ENCODE data around the gene SCGB1D1. TPM values are rescaled to one million over a fixed set of nuclear protein-coding genes. Genes with fewer than 3 reads are reported as not detected.

SCGB1D1 gene
- not detected for total RNA-seq
- polyA plus RNA-seq (ENCODE audit: insufficient read depth in 1 of 8, insufficient read length in 8 of 8, low replicate concordance in 1 of 8), result not detected
- long read RNA-seq, donor 1, result 0 reads
- long read RNA-seq, donor 2, result 0 reads
- long read RNA-seq, donor 3, result 0 reads
- long read RNA-seq, donor 4, result 0 reads
- long read RNA-seq, donor 5, result 0 reads
- long read RNA-seq, donor 6, result 0 reads
- long read RNA-seq, donor 7, result 0 reads
- long read RNA-seq, donor 8, result 0 reads
- long read RNA-seq, donor 9, result 0 reads
- long read RNA-seq, donor 10, result 0 reads
- long read RNA-seq, donor 11, result 0 reads

GRCh38 chr11:62190011-62190410 is at the start of gene SCGB1D1:
TSS of gene SCGB1D1 (plus strand) at chr11:62190216. CDS start at chr11:62190285, 69 bp downstream.
- Histone ChIP-seq H3K36me3 (ENCODE audit: control insufficient read depth, insufficient read depth, low read length) (no peaks in the 10 kb centered on the region), H3K4me3 (ENCODE audit: low read length) (no peak within 1 kb of the TSS), H3K27ac (ENCODE audit: low read length) (no peak within 1 kb of the TSS), H3K4me1 (ENCODE audit: control insufficient read depth, insufficient read depth, low read length) (no peaks in the 10 kb centered on the region), H3K9me3 (replicated peaks; ENCODE audit: control insufficient read depth, low read depth, low read length) (no peaks in the 10 kb centered on the region), H3K27me3 (ENCODE audit: control insufficient read depth, insufficient read depth, low read length) (peaks cover 10% of the 10 kb centered on the region)
- WGBS (ENCODE audit: insufficient coverage), result 56% methylated on average over 6 of the region's 9 CpGs
- DNase-seq, result no peak

- no peak for DNase-seq
- no peak overlapping the region for H3K4me3 ChIP-seq (ENCODE audit: low read length)
- WGBS (ENCODE audit: insufficient coverage), result 97% methylated on average over 15 of the region's 24 CpGs
- H3K27ac ChIP-seq (ENCODE audit: low read length), result no peak overlapping the region
- H3K36me3 ChIP-seq (ENCODE audit: control insufficient read depth, insufficient read depth, low read length), result peaks cover 80% of the 10 kb centered on the region
- H3K4me1 ChIP-seq (ENCODE audit: control insufficient read depth, insufficient read depth, low read length), result peaks cover 13% of the 10 kb centered on the region
- H3K27me3 ChIP-seq (ENCODE audit: control insufficient read depth, insufficient read depth, low read length), result no peaks in the 10 kb centered on the region
- H3K9me3 ChIP-seq (replicated peaks; ENCODE audit: control insufficient read depth, low read depth, low read length), result no peaks in the 10 kb centered on the region
Measured at GRCh38 chr11:62140304-62141110, 49.5 kb upstream of the SCGB1D1 start.

GRCh38 chr11:62141111-62142042 is 48.6 kb upstream of the SCGB1D1 start:
- peaks cover 86% of the 10 kb centered on the region for H3K36me3 ChIP-seq (ENCODE audit: control insufficient read depth, insufficient read depth, low read length)

GRCh38 chr11:62142043-62142375 is 48.0 kb upstream of the SCGB1D1 start:
- Histone ChIP-seq H3K36me3 (ENCODE audit: control insufficient read depth, insufficient read depth, low read length) (peaks cover 89% of the 10 kb centered on the region), H3K4me3 (ENCODE audit: low read length) (no peak overlapping the region), H3K4me1 (ENCODE audit: control insufficient read depth, insufficient read depth, low read length) (peaks cover 13% of the 10 kb centered on the region), H3K27me3 (ENCODE audit: control insufficient read depth, insufficient read depth, low read length) (no peaks in the 10 kb centered on the region), H3K27ac (ENCODE audit: low read length) (no peak overlapping the region), H3K9me3 (replicated peaks; ENCODE audit: control insufficient read depth, low read depth, low read length) (no peaks in the 10 kb centered on the region)
- 92% methylated on average over 2 of the region's 4 CpGs for WGBS (ENCODE audit: insufficient coverage)
- no peak for DNase-seq

More at GRCh38 chr11:62141111-62142042, 48.6 kb upstream of the SCGB1D1 start:
- no peaks in the 10 kb centered on the region for H3K27me3 ChIP-seq (ENCODE audit: control insufficient read depth, insufficient read depth, low read length)
- no peak overlapping the region for H3K4me3 ChIP-seq (ENCODE audit: low read length)
- WGBS (ENCODE audit: insufficient coverage), result 86% methylated on average over 14 of the region's 22 CpGs
- no peak for DNase-seq
- peaks cover 13% of the 10 kb centered on the region for H3K4me1 ChIP-seq (ENCODE audit: control insufficient read depth, insufficient read depth, low read length)
- no peak overlapping the region for H3K27ac ChIP-seq (ENCODE audit: low read length)
- H3K9me3 ChIP-seq (replicated peaks; ENCODE audit: control insufficient read depth, low read depth, low read length), result no peaks in the 10 kb centered on the region

- Histone ChIP-seq H3K9me3 (replicated peaks; ENCODE audit: control insufficient read depth, low read depth, low read length) (no peaks in the 10 kb centered on the region), H3K4me1 (ENCODE audit: control insufficient read depth, insufficient read depth, low read length) (peaks cover 13% of the 10 kb centered on the region), H3K4me3 (ENCODE audit: low read length) (no peak overlapping the region), H3K36me3 (ENCODE audit: control insufficient read depth, insufficient read depth, low read length) (peaks cover 90% of the 10 kb centered on the region), H3K27ac (ENCODE audit: low read length) (no peak overlapping the region), H3K27me3 (ENCODE audit: control insufficient read depth, insufficient read depth, low read length) (no peaks in the 10 kb centered on the region)
- WGBS (ENCODE audit: insufficient coverage), result 32% methylated on average over 3 of the region's 3 CpGs
- DNase-seq, result peak; percentile 28
Measured at GRCh38 chr11:62142921-62143320, 47.1 kb upstream of the SCGB1D1 start.

- DNase-seq, result no peak
- Histone ChIP-seq H3K9me3 (replicated peaks; ENCODE audit: control insufficient read depth, low read depth, low read length) (no peaks in the 10 kb centered on the region), H3K27ac (ENCODE audit: low read length) (no peak overlapping the region), H3K4me1 (ENCODE audit: control insufficient read depth, insufficient read depth, low read length) (peaks cover 13% of the 10 kb centered on the region), H3K27me3 (ENCODE audit: control insufficient read depth, insufficient read depth, low read length) (no peaks in the 10 kb centered on the region), H3K36me3 (ENCODE audit: control insufficient read depth, insufficient read depth, low read length) (peaks cover 89% of the 10 kb centered on the region), H3K4me3 (ENCODE audit: low read length) (no peak overlapping the region)
- WGBS (ENCODE audit: insufficient coverage), result no CpG with 5 or more reads among the region's 1 CpG
Measured at GRCh38 chr11:62143727-62144126, 46.3 kb upstream of the SCGB1D1 start.

GRCh38 chr11:62144641-62145255 is 45.3 kb upstream of the SCGB1D1 start:
- H3K27ac ChIP-seq (ENCODE audit: low read length), result no peak overlapping the region
- H3K27me3 ChIP-seq (ENCODE audit: control insufficient read depth, insufficient read depth, low read length), result no peaks in the 10 kb centered on the region
- peaks cover 13% of the 10 kb centered on the region for H3K4me1 ChIP-seq (ENCODE audit: control insufficient read depth, insufficient read depth, low read length)
- H3K36me3 ChIP-seq (ENCODE audit: control insufficient read depth, insufficient read depth, low read length), result peaks cover 83% of the 10 kb centered on the region
- H3K9me3 ChIP-seq (replicated peaks; ENCODE audit: control insufficient read depth, low read depth, low read length), result no peaks in the 10 kb centered on the region
- no peak overlapping the region for H3K4me3 ChIP-seq (ENCODE audit: low read length)
- WGBS (ENCODE audit: insufficient coverage), result 98% methylated on average over 24 of the region's 24 CpGs
- no peak for DNase-seq

GRCh38 chr11:62145261-62145871 is 44.6 kb upstream of the SCGB1D1 start:
- peaks cover 83% of the 10 kb centered on the region for H3K36me3 ChIP-seq (ENCODE audit: control insufficient read depth, insufficient read depth, low read length)
- no peak for DNase-seq
- no peaks in the 10 kb centered on the region for H3K9me3 ChIP-seq (replicated peaks; ENCODE audit: control insufficient read depth, low read depth, low read length)
- H3K27me3 ChIP-seq (ENCODE audit: control insufficient read depth, insufficient read depth, low read length), result no peaks in the 10 kb centered on the region
- no peak overlapping the region for H3K27ac ChIP-seq (ENCODE audit: low read length)
- H3K4me3 ChIP-seq (ENCODE audit: low read length), result no peak overlapping the region
- H3K4me1 ChIP-seq (ENCODE audit: control insufficient read depth, insufficient read depth, low read length), result peaks cover 13% of the 10 kb centered on the region
- 99% methylated on average over 10 of the region's 11 CpGs for WGBS (ENCODE audit: insufficient coverage)

GRCh38 chr11:62146476-62147200 is 43.4 kb upstream of the SCGB1D1 start:
- Histone ChIP-seq H3K36me3 (ENCODE audit: control insufficient read depth, insufficient read depth, low read length) (peaks cover 83% of the 10 kb centered on the region), H3K9me3 (replicated peaks; ENCODE audit: control insufficient read depth, low read depth, low read length) (no peaks in the 10 kb centered on the region), H3K27ac (ENCODE audit: low read length) (no peak overlapping the region), H3K27me3 (ENCODE audit: control insufficient read depth, insufficient read depth, low read length) (no peaks in the 10 kb centered on the region), H3K4me1 (ENCODE audit: control insufficient read depth, insufficient read depth, low read length) (peaks cover 13% of the 10 kb centered on the region), H3K4me3 (ENCODE audit: low read length) (no peak overlapping the region)
- WGBS (ENCODE audit: insufficient coverage), result 92% methylated on average over 32 of the region's 36 CpGs
- no peak for DNase-seq
